HepG2 (cell line): Measurements from ENCODE around the gene MICAL3. TPM values are rescaled to one million over a fixed set of nuclear protein-coding genes. Genes with fewer than 3 reads are reported as not detected.
A peak's percentile ranks its signal among the peaks of the same experiment; 100 is the strongest.

Experiments
- ATAC-seq: fragments of 200-7000 bp; cut with Tn5 transposase; 3 replicates; pipeline ENCODE4 v1.9.1; 2020; ENCODE audit warnings: mild to moderate bottlenecking, moderate library complexity
- BruUV-seq: library from RNA; stranded (reverse); fragments of 400-500 nt; replicated peaks from 2 replicates; lab custom pipeline; 2021; lab: Mats Ljungman, UMichigan
- CTCF ChIA-PET: fragments of 300-600 bp; formaldehyde crosslinking; extraction: SDS; loops from one replicate; lab custom pipeline; 2021; ENCODE audit warnings: low total read pairs, inconsistent platforms, low intra/inter-chr PET ratio; lab: Yijun Ruan, JAX
- POLR2A ChIA-PET: fragments of 350-600 bp; sonication (Branson Sonifier 250); formaldehyde crosslinking; loops from one replicate; lab custom pipeline; 2020; ENCODE audit warnings: antibody characterized with exemption, inconsistent platforms; lab: Yijun Ruan, JAX
- DNase-seq: peaks from one replicate; pipeline ENCODE4 v3.0.0-alpha.2; 2015; ENCODE audit warnings: low spot score
- FAIRE-seq: peaks from 3 replicates; lab custom pipeline; 2011; peaks lifted over from hg19 to GRCh38; lab: Jason Lieb, UNC
- H2AFZ ChIP-seq: one replicate; pipeline ENCODE4 v1.6.1; 2011; ENCODE audit warnings: low read length, inconsistent platforms
- H3K27ac ChIP-seq: fragments of 300-600 bp; 3 replicates; pipeline ENCODE4 v1.8.0; 2011; ENCODE audit warnings: mixed run types, mild to moderate bottlenecking, mixed read lengths, low read length, inconsistent platforms; ENCODE audit not compliant: insufficient read depth; ENCODE audit errors: extremely low read length
- H3K27me3 ChIP-seq, 2 experiments: fragments of 200-600 bp in 1 of 2; 2 replicates in 1 of 2; 3 replicates in 1 of 2; pipeline versions ENCODE4 v1.6.0 to v1.8.0; 2011; ENCODE audit warnings: low read length in 2 of 2, mild to moderate bottlenecking in 2 of 2, moderate library complexity in 2 of 2, inconsistent platforms in 1 of 2; ENCODE audit not compliant: insufficient read depth in 2 of 2, control insufficient read depth in 1 of 2
- H3K36me3 ChIP-seq, 2 experiments: fragments of 200-600 bp in 1 of 2; replicated peaks in 1 of 2; 2 replicates in 1 of 2; 3 replicates in 1 of 2; pipeline versions ENCODE4 v1.5.1 to v1.8.0; 2011; ENCODE audit warnings: low read length in 2 of 2, inconsistent platforms in 1 of 2; ENCODE audit not compliant: insufficient read depth in 2 of 2, control insufficient read depth in 1 of 2
- H3K4me1 ChIP-seq: 2 replicates; pipeline ENCODE4 v1.5.1; 2012; ENCODE audit warnings: low read length, inconsistent platforms; ENCODE audit not compliant: insufficient read depth
- H3K4me2 ChIP-seq: 2 replicates; pipeline ENCODE4 v1.6.0; 2011; ENCODE audit warnings: low read depth, low read length, inconsistent platforms
- H3K4me3 ChIP-seq, 3 experiments: fragments of 200-600 bp in 1 of 3; sonication (generic), shearing (Covaris generic) in 1 of 3; replicated peaks in 1 of 3; 2 replicates each; pipeline ENCODE4 v1.5.1; 2011 to 2016; ENCODE audit warnings: low read length in 3 of 3, inconsistent platforms in 2 of 3, low read depth in 2 of 3, mild to moderate bottlenecking in 2 of 3, control low read depth in 1 of 3, mixed read lengths in 1 of 3; ENCODE audit not compliant: insufficient read depth in 1 of 3
- H3K79me2 ChIP-seq: one replicate; pipeline ENCODE4 v1.6.1; 2011; ENCODE audit warnings: low read length, inconsistent platforms; ENCODE audit not compliant: insufficient read depth
- H3K9ac ChIP-seq: 2 replicates; pipeline ENCODE4 v1.6.0; 2011; ENCODE audit warnings: mild to moderate bottlenecking, low read depth, low read length, inconsistent platforms; ENCODE audit not compliant: insufficient read depth
- H3K9me3 ChIP-seq: 2 replicates; pipeline ENCODE4 v1.5.1; 2012; ENCODE audit warnings: mild to moderate bottlenecking, low read length
- H4K20me1 ChIP-seq: 2 replicates; pipeline ENCODE4 v1.6.0; 2011; ENCODE audit warnings: inconsistent platforms, mild to moderate bottlenecking, low read length, moderate library complexity; ENCODE audit not compliant: insufficient read depth
- CEBPB ChIP-seq: IDR thresholded peaks from 2 replicates; pipeline ENCODE4 v1.6.1; 2011; ENCODE audit warnings: low read depth, low read length, improper control_type of control experiment, borderline replicate concordance
- E2F1 ChIP-seq: sonication (generic); formaldehyde crosslinking; IDR thresholded peaks from 2 replicates; pipeline ENCODE4 v1.5.0; 2020; ENCODE audit warnings: missing genetic modification reagents
- GATAD1 ChIP-seq: IDR thresholded peaks from 2 replicates; pipeline ENCODE4 v1.6.1; 2016; ENCODE audit warnings: missing genetic modification reagents, missing compliant biosample characterization
- MED8 ChIP-seq: sonication (generic); formaldehyde crosslinking; IDR thresholded peaks from 2 replicates; pipeline ENCODE4 v1.8.1; 2023; ENCODE audit warnings: mild to moderate bottlenecking, missing genetic modification reagents; ENCODE audit not compliant: insufficient replicate concordance
- SRY ChIP-seq: sonication (generic); formaldehyde crosslinking; IDR thresholded peaks from 2 replicates; pipeline ENCODE4 v1.8.0; 2022; ENCODE audit warnings: mild to moderate bottlenecking, missing genetic modification reagents
- TP53 ChIP-seq: sonication (generic); formaldehyde crosslinking; conservative IDR thresholded peaks from 2 replicates; pipeline ENCODE4 v1.4.0; 2020; ENCODE audit warnings: missing genetic modification reagents
- ZC3H4 ChIP-seq: sonication (generic); formaldehyde crosslinking; IDR thresholded peaks from 2 replicates; pipeline ENCODE4 v1.4.0; 2020; ENCODE audit warnings: missing genetic modification reagents, borderline replicate concordance
- ZFP36L1 ChIP-seq: sonication (generic); formaldehyde crosslinking; IDR thresholded peaks from 2 replicates; pipeline ENCODE4 v1.8.0; 2022; ENCODE audit warnings: mild to moderate bottlenecking, missing genetic modification reagents, moderate library complexity
- ZNF296 ChIP-seq: sonication (generic); formaldehyde crosslinking; conservative IDR thresholded peaks from 2 replicates; pipeline ENCODE4 v1.5.0; 2020; ENCODE audit warnings: mild to moderate bottlenecking, missing genetic modification reagents
- ZSCAN9 ChIP-seq: IDR thresholded peaks from 2 replicates; pipeline ENCODE4 v1.6.1; 2016; ENCODE audit warnings: borderline replicate concordance
- WGBS: methylation state at CpG from one replicate; pipeline ENCODE4 v1.1.6; 2017; ENCODE audit warnings: low lambda C conversion rate; 5-methylcytosine and 5-hydroxymethylcytosine counted together
- in situ Hi-C: cut with HindIII; loops from 2 replicates; pipeline ENCODE4 v1.10.0; 2017; ENCODE audit warnings: low pct_unique_long_range_greater_than_20kb; ENCODE audit not compliant: extremely low pct_ligation_motif_present
- intact Hi-C: fragments of 100-400 bp; cut with micrococcal nuclease; formaldehyde crosslinking; loops from one replicate; pipeline ENCODE4 v1.10.0; 2022; ENCODE audit not compliant: unreplicated experiment
- polyA plus RNA-seq, 8 experiments: library from polyadenylated mRNA; depleted of rRNA in 3 of 8; stranded (reverse) in 7 of 8; unstranded in 1 of 8; fragments of >200 nt; fragmentation: Illumina TruSeq in 4 of 8; extraction: Trizol in 4 of 8; gene quantifications; 2 replicates each; pipeline versions ENCODE4 v1.2.1 to v1.2.3, GENCODE V29; 2011 to 2016; ENCODE audit warnings: low read depth in 4 of 8, missing spikeins in 1 of 8, mixed read lengths in 1 of 8; ENCODE audit not compliant: insufficient read depth in 1 of 8
- total RNA-seq, 5 experiments: library from RNA; depleted of rRNA; stranded (reverse); fragments of >200 nt; fragmentation: Illumina TruSeq; extraction: Trizol; gene quantifications; 2 replicates each; pipeline ENCODE4 v1.2.3, GENCODE V29; 2016; ENCODE audit warnings: low read depth in 1 of 5
- TF ChIP-seq, protein P1 (sequence below): sonication (generic); formaldehyde crosslinking; IDR thresholded peaks from 2 replicates; pipeline ENCODE4 v1.5.0; 2020; ENCODE audit warnings: missing genetic modification reagents, mild to moderate bottlenecking, borderline replicate concordance
- TF ChIP-seq, protein P2 (sequence below): sonication (generic); formaldehyde crosslinking; conservative IDR thresholded peaks from 2 replicates; pipeline ENCODE4 v1.4.0; 2020; ENCODE audit warnings: missing genetic modification reagents
- TF ChIP-seq, protein P3 (sequence below): sonication (generic); formaldehyde crosslinking; IDR thresholded peaks from 2 replicates; pipeline ENCODE4 v1.8.1; 2023; ENCODE audit warnings: mild to moderate bottlenecking, missing genetic modification reagents
- TF ChIP-seq, protein P4 (sequence below): sonication (generic); formaldehyde crosslinking; conservative IDR thresholded peaks from 2 replicates; pipeline ENCODE4 v1.8.0; 2022; ENCODE audit warnings: mild to moderate bottlenecking, moderate library complexity, missing genetic modification reagents
- TF ChIP-seq, protein P5 (sequence below): sonication (generic); formaldehyde crosslinking; IDR thresholded peaks from 2 replicates; pipeline ENCODE4 v1.8.0; 2022; ENCODE audit warnings: missing genetic modification reagents, low read depth, mild to moderate bottlenecking, borderline replicate concordance

Gene MICAL3
- total and polyA plus RNA-seq, 2 of the 13 experiments (the other 11 are each of a cell fraction or from before 2014, with no cell fraction given), result 5.3 to 12.5 TPM

DNA sequence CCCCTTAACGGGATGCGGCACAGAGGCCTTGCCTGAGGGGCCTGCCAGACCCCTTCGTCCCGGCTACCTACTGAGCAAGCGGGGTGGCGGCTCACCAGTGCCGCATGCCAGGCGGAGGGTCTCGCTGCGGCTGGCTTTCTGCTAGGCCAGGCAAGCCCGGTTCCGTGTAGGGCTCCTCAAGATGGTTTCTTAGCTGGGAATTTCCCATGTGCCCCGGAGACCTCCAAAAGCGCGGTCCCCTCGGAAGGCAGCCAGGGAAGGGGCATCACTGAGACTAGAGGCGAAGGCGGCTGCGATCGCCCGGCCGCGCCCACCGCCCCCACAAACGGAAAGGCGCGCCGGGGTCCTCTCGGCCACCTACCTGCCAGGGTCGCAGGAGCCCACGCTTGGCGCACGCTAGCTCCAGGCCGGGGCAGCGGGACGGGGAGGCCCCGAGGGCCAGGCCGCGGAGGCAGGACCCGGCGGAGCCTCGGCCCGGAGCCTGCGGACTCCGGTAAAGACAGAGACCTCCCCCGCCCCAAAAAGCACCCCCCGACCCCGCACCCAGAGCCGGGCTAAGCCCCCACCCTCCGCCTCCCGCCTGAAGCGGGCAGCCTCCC lies 23.8 kb downstream of the MICAL3 start:
- FAIRE-seq, result no peak
- no peaks in the 10 kb centered on the region for H3K9me3 ChIP-seq
- TF ChIP-seq, protein P1, sequence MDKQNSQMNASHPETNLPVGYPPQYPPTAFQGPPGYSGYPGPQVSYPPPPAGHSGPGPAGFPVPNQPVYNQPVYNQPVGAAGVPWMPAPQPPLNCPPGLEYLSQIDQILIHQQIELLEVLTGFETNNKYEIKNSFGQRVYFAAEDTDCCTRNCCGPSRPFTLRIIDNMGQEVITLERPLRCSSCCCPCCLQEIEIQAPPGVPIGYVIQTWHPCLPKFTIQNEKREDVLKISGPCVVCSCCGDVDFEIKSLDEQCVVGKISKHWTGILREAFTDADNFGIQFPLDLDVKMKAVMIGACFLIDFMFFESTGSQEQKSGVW (CRISPR knock-in tag), result no peak
- TF ChIP-seq MED8, result no peak
- TF ChIP-seq TP53 (CRISPR knock-in tag), result no peak
- no peak for TF ChIP-seq ZFP36L1 (CRISPR knock-in tag)
- TF ChIP-seq E2F1 (CRISPR knock-in tag), result no peak
- TF ChIP-seq ZSCAN9 (CRISPR knock-in tag), result 0 out of 2 replicates have a peak, but pooled peaks have one; percentile 31
- TF ChIP-seq GATAD1 (CRISPR knock-in tag), result no peak
- TF ChIP-seq, protein P2, sequence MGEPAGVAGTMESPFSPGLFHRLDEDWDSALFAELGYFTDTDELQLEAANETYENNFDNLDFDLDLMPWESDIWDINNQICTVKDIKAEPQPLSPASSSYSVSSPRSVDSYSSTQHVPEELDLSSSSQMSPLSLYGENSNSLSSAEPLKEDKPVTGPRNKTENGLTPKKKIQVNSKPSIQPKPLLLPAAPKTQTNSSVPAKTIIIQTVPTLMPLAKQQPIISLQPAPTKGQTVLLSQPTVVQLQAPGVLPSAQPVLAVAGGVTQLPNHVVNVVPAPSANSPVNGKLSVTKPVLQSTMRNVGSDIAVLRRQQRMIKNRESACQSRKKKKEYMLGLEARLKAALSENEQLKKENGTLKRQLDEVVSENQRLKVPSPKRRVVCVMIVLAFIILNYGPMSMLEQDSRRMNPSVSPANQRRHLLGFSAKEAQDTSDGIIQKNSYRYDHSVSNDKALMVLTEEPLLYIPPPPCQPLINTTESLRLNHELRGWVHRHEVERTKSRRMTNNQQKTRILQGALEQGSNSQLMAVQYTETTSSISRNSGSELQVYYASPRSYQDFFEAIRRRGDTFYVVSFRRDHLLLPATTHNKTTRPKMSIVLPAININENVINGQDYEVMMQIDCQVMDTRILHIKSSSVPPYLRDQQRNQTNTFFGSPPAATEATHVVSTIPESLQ, result no peak
- no peak for TF ChIP-seq ZC3H4
- 0 out of 2 replicates have a peak, but pooled peaks have one; percentile 36 for TF ChIP-seq SRY (CRISPR knock-in tag)
- TF ChIP-seq ZNF296 (CRISPR knock-in tag), result no peak
- TF ChIP-seq, protein P3, sequence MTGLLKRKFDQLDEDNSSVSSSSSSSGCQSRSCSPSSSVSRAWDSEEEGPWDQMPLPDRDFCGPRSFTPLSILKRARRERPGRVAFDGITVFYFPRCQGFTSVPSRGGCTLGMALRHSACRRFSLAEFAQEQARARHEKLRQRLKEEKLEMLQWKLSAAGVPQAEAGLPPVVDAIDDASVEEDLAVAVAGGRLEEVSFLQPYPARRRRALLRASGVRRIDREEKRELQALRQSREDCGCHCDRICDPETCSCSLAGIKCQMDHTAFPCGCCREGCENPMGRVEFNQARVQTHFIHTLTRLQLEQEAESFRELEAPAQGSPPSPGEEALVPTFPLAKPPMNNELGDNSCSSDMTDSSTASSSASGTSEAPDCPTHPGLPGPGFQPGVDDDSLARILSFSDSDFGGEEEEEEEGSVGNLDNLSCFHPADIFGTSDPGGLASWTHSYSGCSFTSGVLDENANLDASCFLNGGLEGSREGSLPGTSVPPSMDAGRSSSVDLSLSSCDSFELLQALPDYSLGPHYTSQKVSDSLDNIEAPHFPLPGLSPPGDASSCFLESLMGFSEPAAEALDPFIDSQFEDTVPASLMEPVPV (CRISPR knock-in tag), result no peak
- TF ChIP-seq, protein P4, sequence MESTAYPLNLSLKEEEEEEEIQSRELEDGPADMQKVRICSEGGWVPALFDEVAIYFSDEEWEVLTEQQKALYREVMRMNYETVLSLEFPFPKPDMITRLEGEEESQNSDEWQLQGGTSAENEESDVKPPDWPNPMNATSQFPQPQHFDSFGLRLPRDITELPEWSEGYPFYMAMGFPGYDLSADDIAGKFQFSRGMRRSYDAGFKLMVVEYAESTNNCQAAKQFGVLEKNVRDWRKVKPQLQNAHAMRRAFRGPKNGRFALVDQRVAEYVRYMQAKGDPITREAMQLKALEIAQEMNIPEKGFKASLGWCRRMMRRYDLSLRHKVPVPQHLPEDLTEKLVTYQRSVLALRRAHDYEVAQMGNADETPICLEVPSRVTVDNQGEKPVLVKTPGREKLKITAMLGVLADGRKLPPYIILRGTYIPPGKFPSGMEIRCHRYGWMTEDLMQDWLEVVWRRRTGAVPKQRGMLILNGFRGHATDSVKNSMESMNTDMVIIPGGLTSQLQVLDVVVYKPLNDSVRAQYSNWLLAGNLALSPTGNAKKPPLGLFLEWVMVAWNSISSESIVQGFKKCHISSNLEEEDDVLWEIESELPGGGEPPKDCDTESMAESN (CRISPR knock-in tag), result no peak
- TF ChIP-seq, protein P5, sequence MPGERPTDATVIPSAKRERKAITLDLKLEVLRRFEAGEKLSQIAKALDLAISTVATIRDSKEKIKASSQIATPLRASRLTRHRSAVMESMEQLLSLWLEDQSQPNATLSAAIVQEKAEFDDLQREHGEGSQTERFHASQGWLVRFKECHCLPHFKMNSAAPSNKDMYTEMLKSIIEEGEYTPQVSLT (CRISPR knock-in tag), result no peak
- TF ChIP-seq CEBPB, result no peak

More for the DNA sequence above, 23.8 kb downstream of the MICAL3 start:
- CTCF ChIA-PET, result interaction anchor here (1.6 kb wide), 1 partner anchor 75 kb away, joined by 10 read pairs; no protein-coding TSS in a partner anchor
- intact Hi-C loops, result loop anchor here (1.0 to 5.0 kb wide), 5 partner anchors 26 to 103 kb away; no protein-coding TSS in a partner anchor
- Histone ChIP-seq H3K4me1 (peaks cover 18% of the 10 kb centered on the region), H3K4me3 (peak overlapping the region; percentile 84 to 92 (median 86)), H3K4me2 (peak overlapping the region; percentile 92), H3K9ac (peak overlapping the region; percentile 91), H4K20me1 (no peaks in the 10 kb centered on the region; the same call in none of the 2 replicates), H3K27me3 (no peaks in the 10 kb centered on the region), H3K79me2 (peaks cover 32% of the 10 kb centered on the region), H2AFZ (no peak overlapping the region), H3K27ac (peak overlapping the region; percentile 98), H3K36me3 (no peaks in the 10 kb centered on the region)
- POLR2A ChIA-PET, result interaction anchor here (2.0 to 2.7 kb wide), 2 partner anchors 61 to 76 kb away, joined by 7 to 15 read pairs; partner anchors contain the start of gene PEX26
- DNase-seq (no peak), ATAC-seq (peak; percentile 38)
- BruUV-seq, result no TSS peak
- WGBS, result 0% methylated on average over 3 of the region's 52 CpGs
- in situ Hi-C loops, result loop anchor here (5.0 kb wide), 1 partner anchor 72 kb away; no protein-coding TSS in a partner anchor
